ENCODE results near the gene SRGAP1.
"Not testable (repeated sequence)": the region's sequence is repeated elsewhere in the genome, so short reads cannot be mapped to it uniquely, and the experiment has no call there.

SRGAP1 gene

DNA sequence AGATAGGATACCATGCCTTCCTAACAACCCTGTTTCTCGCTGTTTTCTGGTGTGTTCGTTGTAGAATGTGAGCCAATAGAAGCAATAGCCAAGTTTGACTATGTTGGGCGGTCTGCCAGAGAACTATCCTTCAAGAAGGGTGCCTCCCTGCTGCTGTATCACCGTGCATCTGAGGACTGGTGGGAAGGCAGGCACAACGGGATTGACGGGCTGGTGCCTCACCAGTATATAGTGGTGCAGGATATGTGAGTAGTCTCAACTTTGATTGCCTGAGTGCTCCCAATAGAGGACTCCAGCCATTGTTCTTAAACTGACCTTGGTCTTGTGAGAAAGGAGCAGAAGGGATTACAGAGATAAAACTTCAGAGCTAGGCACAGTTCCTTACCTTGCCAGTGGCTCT is 281.4 kb downstream of the SRGAP1 start:
- FAIRE-seq = no peak

DNA sequence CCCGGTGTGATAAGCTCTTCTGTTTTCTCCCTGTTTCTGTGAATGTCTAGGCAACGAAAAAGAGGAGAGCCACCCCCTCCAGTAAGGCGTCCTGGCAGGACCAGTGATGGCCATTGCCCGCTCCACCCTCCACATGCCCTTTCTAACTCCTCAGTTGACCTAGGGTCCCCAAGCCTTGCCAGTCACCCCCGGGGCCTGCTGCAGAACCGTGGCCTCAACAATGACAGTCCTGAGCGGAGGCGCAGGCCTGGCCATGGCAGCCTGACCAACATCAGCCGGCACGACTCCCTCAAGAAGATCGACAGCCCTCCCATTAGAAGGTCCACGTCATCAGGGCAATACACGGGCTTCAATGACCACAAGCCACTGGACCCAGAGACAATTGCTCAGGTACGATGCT is 283.3 kb downstream of the SRGAP1 start:
- FAIRE-seq = no peak

DNA sequence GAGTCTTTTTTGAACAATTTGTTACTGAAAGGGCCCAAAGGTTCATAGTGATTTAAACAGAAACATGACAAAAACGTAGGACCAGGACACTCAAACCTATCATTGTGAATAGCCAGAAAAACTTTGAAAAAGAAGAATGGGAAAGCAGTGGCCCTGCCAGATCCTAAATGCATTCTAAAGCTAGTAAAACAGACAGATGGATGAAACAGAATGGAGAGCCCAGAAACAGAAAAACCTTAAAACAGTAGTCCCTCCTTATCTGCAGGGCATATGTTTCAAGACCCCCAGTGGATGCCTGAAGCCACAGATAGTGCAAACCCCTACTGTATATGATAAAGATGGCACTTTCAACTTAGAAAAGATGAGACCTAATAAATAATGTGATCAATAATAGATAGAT is 283.9 kb downstream of the SRGAP1 start:
- FAIRE-seq = no peak

- not testable (repeated sequence) for FAIRE-seq
Observed at GRCh38 chr12:64130476-64130875, 286.0 kb downstream of the SRGAP1 start.

GRCh38 chr12:64131456-64131855 is 287.0 kb downstream of the SRGAP1 start:
- not testable (repeated sequence) for FAIRE-seq

GRCh38 chr12:64132672-64133071 is 288.2 kb downstream of the SRGAP1 start:
- not testable (repeated sequence) for FAIRE-seq

DNA sequence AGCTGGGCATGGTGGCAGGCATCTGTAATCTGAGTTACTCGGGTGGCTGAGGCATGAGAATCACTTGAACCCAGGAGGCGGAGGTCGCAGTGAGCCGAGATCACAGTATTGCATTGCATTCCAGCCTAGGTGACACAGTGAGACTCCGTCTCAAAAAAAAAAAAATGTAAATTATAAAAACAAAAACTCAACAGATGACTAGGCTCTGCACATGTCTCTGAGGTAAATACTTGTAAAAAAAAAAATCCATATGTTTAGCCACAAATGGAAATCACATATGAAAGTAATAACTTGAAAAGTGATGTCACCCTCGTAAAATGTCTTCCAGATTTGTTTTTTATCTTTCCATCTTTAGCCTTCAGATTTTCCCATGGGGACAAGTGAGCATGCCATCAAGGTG is 292.6 kb downstream of the SRGAP1 start:
- FAIRE-seq = no peak

DNA sequence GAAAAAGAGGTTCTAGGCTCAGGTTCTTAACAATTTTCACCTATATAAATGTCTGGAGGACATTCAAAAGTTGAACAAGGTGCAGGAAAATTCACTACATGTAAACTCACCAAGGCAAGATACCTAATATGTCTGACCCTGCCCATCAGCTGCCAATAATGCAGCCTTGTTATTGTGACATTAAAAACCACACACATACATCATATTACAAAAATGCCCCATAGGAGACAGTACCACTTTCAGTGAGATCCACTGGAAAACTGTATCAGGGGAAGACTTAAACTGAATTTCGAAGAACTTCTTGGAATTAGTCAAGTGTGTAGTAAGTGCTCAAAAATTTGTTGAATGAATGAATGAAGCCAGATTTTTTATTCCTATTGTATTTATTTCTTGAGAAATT is 294.5 kb downstream of the SRGAP1 start:
- no peak for FAIRE-seq

DNA sequence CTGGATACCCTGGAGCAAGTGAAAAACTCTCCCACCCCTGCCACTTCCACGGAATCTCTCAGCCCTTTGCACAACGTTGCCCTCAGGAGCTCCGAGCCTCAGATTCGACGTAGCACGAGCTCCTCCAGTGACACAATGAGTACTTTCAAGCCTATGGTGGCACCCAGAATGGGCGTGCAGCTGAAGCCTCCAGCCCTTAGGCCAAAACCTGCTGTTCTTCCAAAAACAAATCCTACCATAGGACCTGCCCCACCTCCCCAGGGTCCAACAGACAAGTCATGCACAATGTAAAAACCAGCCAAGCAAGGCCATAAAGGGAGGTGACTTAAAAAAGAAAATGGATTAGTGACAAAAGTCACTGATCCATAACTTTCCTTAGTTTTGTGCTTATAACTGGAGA is 297.9 kb downstream of the SRGAP1 start:
- FAIRE-seq = no peak

DNA sequence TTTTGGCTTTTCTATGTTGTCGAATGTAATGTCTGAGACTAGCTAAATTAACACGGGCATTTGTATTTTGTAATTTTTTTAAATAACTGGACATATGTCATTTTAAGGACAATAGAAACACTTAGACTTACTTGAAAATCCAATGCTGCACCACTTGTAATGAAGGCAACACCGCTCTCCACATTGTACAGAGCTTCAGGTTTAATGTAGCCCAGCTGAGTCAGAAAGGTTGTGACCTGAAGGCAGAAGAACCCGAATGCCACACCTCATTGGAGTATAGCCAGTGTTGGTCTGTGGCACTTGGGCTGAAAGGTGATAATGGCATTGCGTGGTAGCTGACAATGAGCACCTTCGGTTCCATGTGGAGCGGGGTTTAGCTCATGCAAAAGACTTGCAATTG is 298.3 kb downstream of the SRGAP1 start:
- FAIRE-seq = no peak

- no peak for FAIRE-seq
Observed at GRCh38 chr12:64145226-64145625, 300.7 kb downstream of the SRGAP1 start.

DNA sequence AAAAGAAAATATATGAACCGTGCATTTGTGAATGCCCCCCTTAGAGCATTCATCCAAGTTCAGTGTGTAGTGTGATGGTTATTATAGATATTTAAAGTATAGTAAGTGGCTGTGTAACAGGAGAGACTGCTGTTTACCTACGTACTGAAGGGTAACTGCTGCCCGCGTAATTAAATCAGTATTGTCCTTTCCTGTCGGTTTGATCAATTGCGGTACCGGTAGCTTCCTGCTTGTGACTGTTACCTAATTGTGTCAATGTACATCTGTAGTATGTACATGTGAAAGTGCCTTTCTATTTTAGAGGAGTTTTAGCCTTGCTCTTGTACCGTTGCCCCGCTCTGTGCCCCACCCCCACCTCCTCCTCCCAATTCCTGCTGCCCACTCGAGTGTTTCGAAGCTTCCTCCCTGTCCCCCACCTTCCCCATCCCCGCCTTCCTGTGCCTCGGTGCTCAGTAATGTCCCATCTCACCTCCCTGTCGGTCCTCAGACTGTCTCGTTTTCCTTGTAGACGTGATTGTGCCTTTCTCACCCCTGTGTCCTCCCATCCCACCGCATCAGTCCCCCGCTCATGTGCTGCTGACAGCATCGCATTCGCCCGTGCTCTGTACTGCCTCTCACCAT is 302.6 kb downstream of the SRGAP1 start:
- FAIRE-seq = no peak

- no peak for FAIRE-seq
Observed at GRCh38 chr12:64147875-64148274, 303.4 kb downstream of the SRGAP1 start.

DNA sequence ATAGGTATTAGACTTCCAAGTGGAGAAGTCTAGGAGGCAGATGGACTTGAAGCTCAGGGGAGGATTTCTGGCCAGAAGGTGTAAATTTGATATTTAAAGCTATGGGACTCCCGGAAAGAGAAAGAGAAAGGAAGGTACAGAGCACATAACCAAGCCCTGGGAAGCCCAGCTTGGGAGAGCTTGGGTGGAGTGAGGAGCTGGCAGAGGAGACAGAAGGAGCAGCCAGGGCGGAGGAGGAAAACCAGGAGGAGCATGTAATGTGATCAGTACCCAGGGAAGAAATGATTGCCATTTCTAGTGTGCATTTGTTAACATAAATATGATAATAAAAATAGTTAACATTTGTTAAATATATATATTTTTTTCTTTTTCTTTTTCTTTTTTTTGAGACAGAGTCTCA is 310.2 kb downstream of the SRGAP1 start:
- no peak for FAIRE-seq

DNA sequence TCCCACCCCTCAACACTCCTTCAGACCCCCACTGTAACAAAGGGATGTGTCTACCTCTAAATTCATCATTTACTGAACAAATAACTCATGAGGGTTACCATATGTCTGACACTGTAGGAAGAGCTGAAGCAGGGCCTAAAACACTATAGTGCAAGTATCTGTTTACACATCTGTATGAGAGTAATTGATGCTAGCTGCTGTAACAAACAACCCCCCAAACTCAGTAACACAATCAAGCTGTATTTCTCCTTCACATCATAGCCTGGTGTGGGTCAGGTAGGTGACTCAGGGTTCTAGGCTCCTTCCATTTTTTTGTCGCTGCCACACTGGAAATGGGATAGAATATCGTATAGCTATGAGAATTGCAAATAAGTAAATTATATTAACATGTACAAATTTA is 312.6 kb downstream of the SRGAP1 start:
- no peak for FAIRE-seq

DNA sequence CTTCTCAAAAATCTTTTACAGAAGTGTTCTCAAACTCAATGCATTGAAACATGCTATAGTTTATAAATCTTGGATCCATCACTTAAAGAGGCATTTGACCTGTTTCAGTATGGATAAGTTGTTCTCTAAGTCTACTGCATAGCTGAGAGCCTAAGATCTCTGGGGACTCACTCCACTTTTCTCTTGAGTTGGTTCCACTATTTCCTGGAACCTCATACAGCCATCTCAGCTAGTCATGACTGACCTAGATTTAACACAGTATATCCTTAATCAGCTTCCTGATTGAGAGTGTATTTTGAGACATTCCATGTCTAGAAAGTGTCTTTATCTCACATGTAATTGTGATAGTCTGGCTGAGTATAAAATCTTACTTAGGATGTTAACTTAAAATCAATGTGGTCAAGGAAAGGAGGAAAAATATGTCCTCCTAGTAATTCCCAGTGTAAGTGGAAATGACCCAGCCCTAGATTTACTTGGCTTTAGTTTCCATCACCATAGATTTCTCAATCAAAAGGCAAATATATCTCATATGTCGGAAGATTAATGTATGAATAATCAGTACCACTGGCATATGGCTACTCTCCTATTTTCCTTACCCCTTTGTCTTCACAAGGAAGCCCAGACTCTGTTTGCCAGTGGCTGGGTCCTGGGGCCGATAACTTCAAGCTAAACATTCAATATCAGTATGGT is 315.7 kb downstream of the SRGAP1 start:
- no peak for FAIRE-seq

GRCh38 chr12:64160711-64161060 is 316.2 kb downstream of the SRGAP1 start:
- no peak for FAIRE-seq

DNA sequence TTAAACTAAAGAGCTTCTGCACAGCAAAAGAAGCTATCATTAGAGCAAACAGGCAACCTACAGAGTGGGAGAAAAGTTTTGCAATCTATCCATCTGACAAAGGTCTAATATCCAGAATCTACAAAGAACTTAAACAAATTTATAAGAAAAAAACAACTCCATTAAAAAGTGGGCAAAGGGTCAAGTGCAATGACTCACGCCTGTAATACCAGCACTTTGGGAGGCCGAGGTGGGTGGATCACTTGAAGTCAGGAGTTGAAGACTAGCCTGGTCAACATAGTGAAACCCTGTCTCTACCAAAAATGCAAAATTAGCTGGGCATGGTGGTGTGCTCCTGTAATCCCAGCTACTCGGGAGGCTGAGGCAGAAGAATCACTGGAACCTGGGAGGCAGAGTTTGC is 322.1 kb downstream of the SRGAP1 start:
- not testable (repeated sequence) for FAIRE-seq

DNA sequence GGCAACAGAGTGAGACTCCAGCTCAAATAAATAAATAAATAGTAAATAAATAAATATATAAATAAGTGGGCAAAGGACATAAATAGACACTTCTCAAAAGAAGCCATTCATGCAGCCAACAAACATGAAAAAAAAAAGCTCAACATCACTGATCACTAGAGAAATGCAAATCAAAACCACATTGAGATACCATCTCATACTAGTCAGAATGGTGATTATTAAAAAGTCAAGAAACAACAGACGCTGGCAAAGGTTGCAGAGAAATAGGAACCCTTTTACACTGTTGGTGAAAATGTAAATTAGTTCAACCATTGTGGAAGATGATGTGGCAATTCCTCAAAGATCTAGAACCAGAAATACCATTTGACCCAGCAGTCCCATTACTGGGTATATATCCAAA is 322.5 kb downstream of the SRGAP1 start:
- FAIRE-seq = not testable (repeated sequence)

GRCh38 chr12:64170024-64170423 is 325.5 kb downstream of the SRGAP1 start:
- no peak for FAIRE-seq

DNA sequence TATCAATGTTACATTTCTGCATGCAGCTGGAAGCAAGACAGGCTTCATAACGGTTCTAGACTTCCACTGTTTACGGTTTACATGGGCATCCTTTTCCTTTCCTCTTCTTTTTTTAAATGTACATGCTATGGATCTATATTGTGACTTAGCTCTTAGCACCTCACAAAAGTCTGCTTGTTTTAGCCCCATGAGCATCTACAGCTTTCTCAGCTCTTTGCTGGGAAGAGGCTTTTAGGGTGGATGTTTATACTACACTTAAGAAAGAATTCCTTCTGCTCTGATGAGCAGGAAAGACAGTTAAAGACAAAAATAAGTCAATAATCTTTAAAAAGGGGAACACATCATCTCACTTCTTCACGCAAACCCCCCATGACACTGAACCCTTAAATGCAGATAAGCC is 326.2 kb downstream of the SRGAP1 start:
- FAIRE-seq = no peak

- no peak for FAIRE-seq
Observed at GRCh38 chr12:64171715-64172114, 327.2 kb downstream of the SRGAP1 start.

DNA sequence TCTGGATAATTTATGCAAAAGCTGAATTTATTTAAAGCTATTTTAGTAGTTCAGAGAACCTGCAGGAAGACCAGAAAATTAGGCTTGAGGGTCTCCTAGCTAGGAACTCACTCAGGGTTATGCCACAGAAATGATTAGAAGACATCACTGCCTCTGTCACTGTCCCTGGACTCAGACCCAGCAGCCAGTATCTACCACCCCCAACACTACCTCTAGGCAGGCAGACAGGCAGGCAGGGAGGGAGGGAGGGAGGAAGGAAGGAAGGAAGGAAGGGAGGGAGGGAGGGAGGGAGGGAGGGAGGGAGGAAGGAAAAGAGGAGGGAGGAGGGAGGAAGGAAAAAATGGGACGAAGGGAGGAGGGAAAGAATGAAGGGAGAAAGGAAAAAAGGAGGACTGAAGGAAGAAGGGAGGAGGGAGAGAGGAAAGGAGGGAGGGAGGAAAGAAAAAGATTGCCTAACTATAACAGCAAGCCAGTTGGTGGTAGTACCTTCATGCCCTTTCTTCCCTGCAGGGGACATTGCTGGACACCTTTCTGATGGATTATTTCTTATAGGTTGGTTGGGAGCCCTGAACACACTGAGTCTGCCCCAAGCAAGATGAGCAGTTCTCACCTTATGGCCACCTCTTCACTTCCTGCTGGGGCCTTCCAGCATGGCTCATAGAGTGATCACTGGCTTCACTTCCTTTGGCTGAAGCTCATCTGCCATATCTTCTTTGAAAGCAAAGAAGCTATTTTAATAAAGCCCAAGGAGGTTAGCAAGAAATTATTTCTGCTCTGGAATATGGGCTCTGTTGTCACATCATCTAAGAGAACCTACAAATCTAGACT is 327.9 kb downstream of the SRGAP1 start:
- no peak for FAIRE-seq

DNA sequence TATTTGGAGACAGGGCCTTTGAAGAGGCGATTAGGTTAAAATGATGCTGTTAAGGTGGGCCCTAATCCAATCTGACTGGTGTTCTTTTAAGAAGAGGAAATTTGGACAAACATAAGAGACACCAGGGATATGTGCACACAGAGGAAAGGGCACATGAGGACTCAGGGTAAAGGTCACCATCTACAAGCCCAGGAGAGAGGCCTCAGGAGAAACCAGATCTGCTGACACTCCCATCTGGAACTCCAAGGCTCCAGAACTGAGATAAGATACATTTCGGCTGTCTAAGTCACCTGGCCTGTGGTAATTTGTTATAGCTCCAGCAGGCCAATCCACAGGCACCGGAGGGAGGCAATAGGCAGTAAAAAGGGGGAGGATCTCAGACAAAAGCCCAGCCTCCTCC is 329.0 kb downstream of the SRGAP1 start:
- FAIRE-seq = no peak
